Activated effector memory CD4-positive, alpha-beta T cell treated with anti-CD3 and anti-CD28 coated beads, Interleukin-2, amount 50 U/mL, for 16 hours (primary cell): Measurements from ENCODE around the gene RAB22A.
"Not testable (repeated sequence)": the region's sequence is repeated elsewhere in the genome, so short reads cannot be mapped to it uniquely, and the experiment has no call there.

Source experiments
- DNase-seq: peaks from one replicate; pipeline ENCODE4 v3.0.0-alpha.2; 2020

RAB22A gene

DNA sequence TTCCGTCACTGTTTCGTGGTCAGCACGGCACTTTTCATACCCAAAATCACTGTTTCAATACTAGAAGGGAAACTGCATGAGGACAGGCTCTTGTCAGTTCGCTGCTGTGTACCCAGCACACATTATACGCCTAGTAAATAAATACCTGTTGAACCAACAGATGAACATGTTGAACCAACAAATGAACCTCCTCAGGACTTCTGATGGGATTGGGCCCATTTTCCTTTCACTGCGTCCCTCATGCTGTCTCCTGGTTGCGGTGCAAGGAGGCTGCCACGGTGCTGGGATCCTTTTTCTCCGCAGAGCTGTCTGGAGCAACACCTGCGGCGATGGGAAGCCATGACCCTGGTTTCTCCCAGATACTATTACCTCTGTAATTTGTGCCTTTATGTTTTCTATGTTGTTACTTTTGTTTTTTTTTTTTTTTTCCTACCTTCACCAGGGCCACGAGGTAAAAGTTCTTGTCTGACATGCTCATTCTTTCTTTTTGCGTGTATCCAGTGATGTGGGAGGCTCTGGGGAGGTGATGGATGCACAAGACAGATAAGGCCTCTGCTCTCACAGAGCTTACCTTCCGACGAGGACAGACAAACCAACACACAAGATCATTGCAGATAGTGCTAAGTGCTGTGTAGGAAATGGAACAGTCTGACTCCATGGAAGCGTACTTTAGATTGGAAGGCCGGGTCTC lies 80.6 kb downstream of the RAB22A start:
- DNase-seq: no peak

DNA sequence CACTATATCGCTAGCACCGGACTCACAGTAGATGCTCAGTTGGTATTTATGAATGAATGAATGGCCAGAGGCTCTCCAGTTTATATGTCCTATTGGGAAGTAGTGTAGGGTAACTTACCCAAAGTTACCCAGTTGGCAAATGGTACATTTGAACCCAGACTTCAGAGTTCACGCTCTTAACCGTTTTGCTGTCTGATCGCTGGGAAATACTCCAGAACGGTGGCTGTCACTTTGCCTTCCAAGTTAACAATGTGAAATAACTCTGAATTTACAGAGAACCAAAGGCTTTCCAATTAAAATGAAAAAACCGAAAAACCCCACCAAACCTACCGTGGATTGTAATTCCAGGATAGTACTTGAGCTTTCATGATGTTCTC lies 81.1 kb downstream of the RAB22A start:
- no peak for DNase-seq

- no peak for DNase-seq
Measured at GRCh38 chr20:58392286-58392685, 82.8 kb downstream of the RAB22A start.

DNA sequence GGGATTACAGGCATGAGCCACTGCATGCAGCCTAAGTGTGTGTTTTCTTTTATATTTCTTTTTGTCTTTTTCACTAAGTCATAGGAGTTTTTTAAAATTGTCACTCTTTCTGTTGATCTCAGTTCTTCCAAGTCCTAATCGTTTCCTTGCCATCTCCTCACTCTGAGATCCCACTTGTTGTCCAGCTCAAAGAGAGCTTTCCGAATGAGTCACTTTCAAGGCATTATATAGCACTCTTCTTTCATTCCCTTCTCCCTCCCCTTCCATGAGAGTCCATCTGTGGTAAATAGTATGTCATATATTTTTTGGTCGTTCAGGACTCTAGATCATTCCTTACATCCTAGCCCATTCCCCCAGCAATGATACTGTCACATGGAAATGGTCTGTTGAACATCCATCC lies 83.8 kb downstream of the RAB22A start:
- DNase-seq: no peak

- no peak for DNase-seq
Measured at GRCh38 chr20:58394801-58395200, 85.3 kb downstream of the RAB22A start.

DNA sequence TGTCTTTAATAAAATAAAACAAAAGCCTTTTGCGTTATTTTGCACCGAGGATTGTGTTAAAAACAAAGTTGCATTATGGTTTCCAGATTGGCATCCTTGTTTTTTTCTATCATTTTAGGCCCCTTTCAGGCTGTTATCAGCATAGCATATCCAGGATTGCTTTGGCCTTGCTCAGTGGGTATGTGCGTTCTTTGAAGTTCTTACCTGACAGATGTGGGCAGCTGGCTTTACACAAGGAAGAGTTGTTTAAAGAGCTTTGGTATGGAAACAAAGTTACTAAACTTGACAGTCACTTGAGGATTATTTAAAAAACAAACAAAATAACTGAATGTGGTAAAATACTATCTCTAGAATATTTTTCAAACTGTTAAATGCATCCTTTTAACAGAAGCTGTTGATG lies 86.1 kb downstream of the RAB22A start:
- DNase-seq: no peak

DNA sequence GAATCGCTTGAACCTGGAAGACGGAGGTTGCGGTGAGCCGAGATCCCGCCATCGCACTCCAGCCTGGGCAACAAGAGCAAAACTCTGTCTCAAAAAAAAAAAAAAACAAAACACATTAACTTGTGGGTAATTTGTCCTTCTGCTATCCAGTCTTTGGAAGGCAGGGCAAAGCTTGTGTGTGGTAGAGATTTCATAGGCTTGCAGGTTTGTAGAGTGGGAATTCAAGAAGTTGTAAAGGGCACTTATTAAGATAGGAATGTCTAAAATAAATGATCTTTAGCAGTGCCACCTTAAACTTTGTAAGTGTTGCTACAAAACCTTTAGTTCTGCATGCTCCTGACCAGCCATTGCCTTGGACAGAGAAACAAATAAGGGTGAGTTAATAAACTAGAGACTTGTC lies 87.9 kb downstream of the RAB22A start:
- no peak for DNase-seq

DNA sequence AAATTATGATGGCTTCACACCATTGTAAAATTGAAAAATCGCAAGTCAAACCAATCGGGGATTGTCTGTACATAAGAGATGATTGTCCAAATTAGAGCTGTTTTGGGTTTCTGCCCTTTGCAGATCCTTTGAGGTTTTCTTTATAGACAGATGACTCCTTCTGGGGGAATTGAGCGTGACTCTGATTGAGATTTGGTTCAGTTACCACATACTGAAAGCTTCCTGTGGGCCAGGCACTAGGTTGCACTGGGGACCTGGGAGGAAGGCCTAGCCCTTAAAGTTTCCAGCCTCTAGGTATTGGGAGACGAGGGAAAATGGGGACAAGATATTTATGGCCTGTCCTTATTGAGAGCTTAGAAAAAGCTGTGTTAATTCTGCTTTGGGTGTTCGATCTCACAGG lies 88.7 kb downstream of the RAB22A start:
- DNase-seq: no peak

GRCh38 chr20:58399926-58400325 lies 90.4 kb downstream of the RAB22A start:
- DNase-seq: no peak

DNA sequence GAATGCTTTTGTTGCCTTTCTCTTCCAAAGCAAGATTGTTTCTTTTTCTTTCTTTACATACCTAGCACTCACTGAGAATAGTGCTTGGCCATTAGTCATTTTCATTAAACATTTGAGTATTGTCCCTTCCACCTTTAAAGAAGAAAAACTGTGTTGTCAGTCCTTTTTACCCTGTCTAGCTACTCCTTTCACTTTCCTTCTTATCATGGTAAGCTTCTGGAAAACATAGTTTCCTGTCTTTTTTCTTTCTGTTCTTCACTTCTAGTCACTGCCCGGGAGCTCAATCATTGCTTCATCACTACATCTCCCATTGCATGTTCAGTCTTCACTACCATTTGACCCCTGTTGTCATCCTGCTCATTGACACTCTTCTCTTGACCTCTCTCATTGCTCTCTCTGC lies 91.6 kb downstream of the RAB22A start:
- DNase-seq: no peak

GRCh38 chr20:58402305-58402704 lies 92.8 kb downstream of the RAB22A start:
- no peak for DNase-seq

GRCh38 chr20:58402827-58403226 lies 93.3 kb downstream of the RAB22A start:
- no peak for DNase-seq

GRCh38 chr20:58403272-58403671 lies 93.8 kb downstream of the RAB22A start:
- no peak for DNase-seq

- no peak for DNase-seq
Measured at GRCh38 chr20:58405504-58406291, 96.2 kb downstream of the RAB22A start.

DNA sequence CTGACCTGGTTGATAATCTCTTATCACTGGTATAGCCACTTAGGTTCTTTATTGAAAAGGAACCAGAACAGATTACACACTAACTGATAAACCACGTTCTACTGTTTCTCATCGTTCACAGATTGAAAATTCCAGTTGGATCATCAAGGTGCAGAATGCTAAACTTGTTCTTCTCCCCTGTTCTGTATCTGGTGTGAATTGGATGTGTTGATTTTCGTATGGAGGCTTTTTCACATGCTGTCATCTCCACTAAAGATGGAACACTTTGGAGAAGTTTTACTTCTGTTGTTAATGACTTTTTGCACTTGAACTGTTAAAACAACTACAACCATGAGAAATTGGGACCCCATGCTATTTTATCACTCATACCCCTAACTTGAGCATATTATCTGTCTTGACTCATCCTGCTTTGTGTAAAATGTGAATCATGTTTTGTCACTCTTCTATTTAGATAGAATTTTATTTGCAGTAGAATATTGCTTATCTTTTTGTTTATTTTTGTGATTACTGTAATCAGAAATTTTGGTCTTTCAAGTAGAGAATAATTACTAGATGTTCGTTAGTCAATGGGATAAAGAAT lies 97.0 kb downstream of the RAB22A start:
- DNase-seq: no peak

GRCh38 chr20:58407201-58407873 lies 97.8 kb downstream of the RAB22A start:
- DNase-seq: no peak

DNA sequence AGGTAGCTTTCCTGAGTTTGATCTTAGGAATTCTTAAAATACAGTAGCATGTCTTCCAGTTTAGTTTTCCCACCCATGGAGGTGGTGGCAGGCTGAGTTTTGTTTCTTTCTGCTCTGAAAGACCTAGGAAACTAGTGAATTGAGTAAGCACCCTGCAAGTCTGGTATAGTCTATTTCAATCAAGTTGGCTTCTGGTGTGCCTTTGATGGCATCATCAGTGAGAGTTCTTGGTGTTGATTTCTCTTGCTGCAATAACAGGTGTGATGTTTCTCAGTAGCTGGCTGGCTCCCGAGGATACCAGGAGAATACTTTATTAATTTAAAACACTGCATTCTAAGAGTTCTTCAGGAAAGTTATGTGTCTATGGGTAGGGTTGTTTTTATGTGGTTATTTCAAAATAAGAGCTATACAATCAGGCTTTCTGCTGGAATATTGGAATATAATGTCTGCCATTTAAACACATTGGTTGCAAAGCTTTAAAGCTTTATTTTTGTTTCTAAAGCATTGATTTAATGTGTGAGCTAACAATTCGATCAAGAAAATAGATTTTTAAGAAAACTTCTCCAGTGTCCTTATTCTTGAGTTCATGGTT lies 98.5 kb downstream of the RAB22A start:
- DNase-seq: no peak

DNA sequence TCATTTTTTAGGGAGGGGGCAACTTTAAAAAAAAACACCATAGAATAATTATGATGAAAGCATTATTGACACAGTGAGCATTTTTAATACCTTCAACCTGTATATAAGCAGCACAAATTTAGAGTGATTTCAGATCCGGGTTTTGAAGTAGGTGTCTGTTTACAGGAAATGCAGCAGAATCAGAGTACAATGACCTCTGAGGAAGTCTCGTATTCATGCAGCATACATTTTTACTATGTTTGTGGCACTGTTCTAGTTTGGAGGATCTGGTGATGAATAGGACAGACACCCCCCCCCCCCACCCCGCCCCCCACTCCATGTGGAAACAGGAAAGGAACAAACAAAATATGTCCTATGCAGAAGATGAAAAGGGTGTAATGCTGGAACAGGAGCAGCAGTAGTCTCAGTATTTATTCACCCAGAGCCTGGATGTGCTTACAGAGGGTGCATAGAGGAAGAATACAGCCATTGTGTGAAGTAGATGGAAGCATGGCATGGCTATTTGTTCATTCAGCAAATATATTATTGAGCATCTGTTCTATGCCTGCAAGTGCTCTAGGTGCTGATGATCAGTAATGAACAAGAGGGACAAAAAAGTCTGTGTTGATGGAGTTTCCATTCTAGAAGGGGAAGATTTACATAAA lies 99.2 kb downstream of the RAB22A start:
- DNase-seq: no peak

GRCh38 chr20:58414216-58414615 lies 104.7 kb downstream of the RAB22A start:
- DNase-seq: not testable (repeated sequence)

GRCh38 chr20:58414786-58415185 lies 105.3 kb downstream of the RAB22A start:
- not testable (repeated sequence) for DNase-seq

GRCh38 chr20:58416057-58416456 lies 106.5 kb downstream of the RAB22A start:
- DNase-seq: no peak

DNA sequence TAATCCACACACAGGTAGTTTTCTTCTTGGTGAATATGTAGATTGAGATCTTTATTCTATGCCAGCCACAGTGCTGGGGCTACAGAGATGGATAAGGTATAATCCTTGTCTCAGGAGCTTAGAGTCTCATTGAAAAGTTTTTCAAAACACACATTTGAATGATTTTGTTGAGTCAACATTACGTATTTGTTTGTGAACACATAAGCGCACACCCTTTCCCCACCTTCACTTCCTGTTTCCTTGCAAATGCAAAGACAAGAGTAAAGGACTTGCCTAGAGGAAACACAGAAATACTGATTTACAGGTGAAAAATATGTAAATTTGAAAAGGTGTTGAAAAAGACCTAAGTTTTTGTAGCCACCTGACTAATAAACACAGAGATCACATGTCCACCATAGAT lies 107.3 kb downstream of the RAB22A start:
- DNase-seq: no peak
